Measurements from ENCODE around the gene KRTAP5-1.
"Not testable (repeated sequence)": the region's sequence is repeated elsewhere in the genome, so short reads cannot be mapped to it uniquely, and the experiment has no call there.

The KRTAP5-1 gene

GRCh38 chr11:1601663-1602062 is 16.6 kb upstream of the KRTAP5-1 start:
- DNase-seq (ENCODE audit: low read depth): not testable (repeated sequence)

GRCh38 chr11:1600626-1601025 is 15.5 kb upstream of the KRTAP5-1 start:
- no peak for DNase-seq (ENCODE audit: low read depth)

DNA sequence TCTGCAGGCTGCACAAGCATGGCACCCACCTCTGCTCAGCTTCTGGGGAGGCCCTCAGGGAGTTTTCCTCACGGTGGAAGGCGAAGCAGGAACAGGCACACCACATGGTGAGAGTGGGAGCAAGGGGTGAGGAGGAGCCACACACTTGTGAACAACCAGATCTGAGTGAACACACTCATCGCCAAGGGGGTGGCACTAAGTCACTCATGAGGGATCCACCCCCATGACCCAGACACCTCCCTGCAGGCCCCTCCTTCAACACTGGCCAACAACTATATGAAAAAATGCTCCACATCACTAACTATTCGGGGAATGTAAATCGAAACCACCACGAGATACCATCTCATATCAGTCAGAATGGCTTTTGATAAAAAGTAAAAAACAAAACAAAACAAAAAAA is 13.7 kb upstream of the KRTAP5-1 start:
- DNase-seq (ENCODE audit: low read depth): no peak

DNA sequence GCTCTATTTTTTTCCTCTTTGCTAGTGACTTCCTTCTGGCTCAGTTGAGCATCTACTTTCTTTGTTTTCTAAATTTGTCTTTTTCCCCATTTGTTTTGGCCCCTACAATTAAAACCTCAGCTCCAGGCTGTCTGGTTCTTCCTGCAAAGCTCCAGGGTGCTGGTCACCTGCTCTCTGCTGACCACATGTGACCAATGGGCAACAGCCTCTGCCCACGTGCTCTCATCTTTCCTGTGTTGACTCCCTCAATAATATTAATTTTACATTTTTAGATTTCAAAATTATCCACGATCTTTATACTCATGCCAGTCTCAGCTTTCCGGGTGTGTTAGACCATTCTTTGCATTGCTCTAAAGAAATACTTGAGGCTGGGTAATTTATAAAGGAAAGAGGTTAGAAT is 13.3 kb upstream of the KRTAP5-1 start:
- not testable (repeated sequence) for DNase-seq (ENCODE audit: low read depth)

GRCh38 chr11:1597994-1598380 is 12.9 kb upstream of the KRTAP5-1 start, which contains the start of gene KRTAP5-2:
KRTAP5-2 (minus strand) TSS chr11:1598294; CDS start chr11:1598250, 44 bp downstream.
- DNase-seq (ENCODE audit: low read depth): no peak

GRCh38 chr11:1597331-1597993 is 12.4 kb upstream of the KRTAP5-1 start:
- no peak for DNase-seq (ENCODE audit: low read depth)

DNA sequence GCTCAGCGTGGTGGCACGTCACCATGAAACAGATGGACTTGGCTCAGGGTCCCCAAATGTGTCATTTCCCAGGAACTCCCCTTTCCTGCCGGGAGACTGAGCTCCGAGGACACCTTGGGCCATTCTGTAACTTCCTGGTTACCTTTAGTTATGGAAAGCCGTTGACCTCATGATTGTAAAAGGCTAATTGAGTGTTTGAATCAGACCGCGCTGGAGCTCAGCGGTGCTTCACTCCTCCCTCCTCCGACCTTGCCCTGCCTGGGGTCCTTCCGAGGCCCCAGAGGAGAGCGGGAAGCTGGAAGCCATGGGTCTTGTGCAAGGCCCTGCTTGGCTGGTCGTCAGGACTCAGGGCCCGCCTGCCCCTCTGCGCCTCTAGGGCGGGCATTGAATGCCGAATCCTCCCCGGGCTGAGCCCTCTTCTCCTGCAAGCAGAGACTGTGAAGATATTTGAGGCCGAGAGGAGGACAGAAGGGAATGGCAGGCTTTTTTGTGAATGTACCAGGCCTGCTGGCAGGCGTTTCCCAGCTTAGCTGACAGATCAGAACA is 11.6 kb upstream of the KRTAP5-1 start:
- not testable (repeated sequence) for DNase-seq (ENCODE audit: low read depth)

- DNase-seq (ENCODE audit: low read depth): not testable (repeated sequence)
Measured at GRCh38 chr11:1595994-1596575, 11.0 kb upstream of the KRTAP5-1 start.

GRCh38 chr11:1592628-1593027 is 7.5 kb upstream of the KRTAP5-1 start:
- DNase-seq (ENCODE audit: low read depth): no peak

DNA sequence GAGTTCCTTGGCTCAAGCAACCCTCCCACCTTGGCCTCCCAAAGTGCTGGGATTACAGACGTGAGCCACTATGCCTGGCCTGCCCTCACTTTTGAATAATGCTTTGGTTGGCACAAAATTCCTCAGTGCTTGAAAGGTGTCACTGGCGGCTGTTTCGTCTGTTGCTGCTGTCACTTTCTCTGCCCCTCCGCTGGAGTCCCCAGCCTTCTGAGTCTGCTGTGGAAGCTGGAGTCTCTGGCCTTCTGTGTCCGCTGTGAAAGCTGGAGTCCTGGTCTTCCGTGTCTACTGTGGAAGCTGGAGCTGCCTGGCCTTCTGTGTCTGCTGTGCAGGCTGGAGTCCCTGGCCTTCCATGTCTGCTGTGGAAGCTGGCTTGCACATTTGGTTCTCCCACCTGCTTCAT is 4.9 kb upstream of the KRTAP5-1 start:
- no peak for DNase-seq (ENCODE audit: low read depth)

DNA sequence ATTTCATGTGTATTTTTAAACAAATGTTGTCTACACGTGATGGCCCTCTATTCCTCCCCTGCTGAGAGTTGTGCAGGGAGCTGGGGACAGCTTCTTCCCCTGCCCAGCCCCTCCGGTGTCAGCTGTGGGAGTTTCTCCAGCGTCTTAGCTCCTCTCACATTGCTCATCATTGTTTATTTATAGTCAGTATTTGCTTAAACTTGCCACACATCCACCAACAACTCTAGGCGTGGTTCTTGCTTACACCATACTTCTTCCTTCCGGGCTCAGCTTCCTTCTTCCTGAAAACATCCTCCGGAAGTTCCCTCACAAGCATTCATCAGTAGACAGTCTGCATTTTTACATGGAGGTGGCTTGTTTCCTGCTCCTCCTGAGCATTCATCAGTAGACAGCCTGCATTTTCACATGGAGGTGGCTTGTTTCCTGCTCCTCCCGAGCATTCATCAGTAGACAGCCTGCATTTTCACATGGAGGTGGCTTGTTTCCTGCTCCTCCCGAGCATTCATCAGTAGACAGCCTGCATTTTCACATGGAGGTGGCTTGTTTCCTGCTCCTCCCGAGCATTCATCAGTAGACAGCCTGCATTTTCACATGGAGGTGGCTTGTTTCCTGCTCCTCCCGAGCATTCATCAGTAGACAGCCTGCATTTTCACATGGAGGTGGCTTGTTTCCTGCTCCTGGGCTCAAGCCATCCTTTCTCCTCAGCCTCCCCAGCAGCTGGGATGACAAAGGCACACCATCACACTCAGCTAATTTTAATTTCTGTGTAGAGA is 4.3 kb upstream of the KRTAP5-1 start:
- not testable (repeated sequence) for DNase-seq (ENCODE audit: low read depth)

GRCh38 chr11:1586699-1587098 is 1.6 kb upstream of the KRTAP5-1 start:
- no peak for DNase-seq (ENCODE audit: low read depth)

GRCh38 chr11:1582909-1583308 is 2.2 kb downstream of the KRTAP5-1 start:
- not testable (repeated sequence) for DNase-seq (ENCODE audit: low read depth)

DNA sequence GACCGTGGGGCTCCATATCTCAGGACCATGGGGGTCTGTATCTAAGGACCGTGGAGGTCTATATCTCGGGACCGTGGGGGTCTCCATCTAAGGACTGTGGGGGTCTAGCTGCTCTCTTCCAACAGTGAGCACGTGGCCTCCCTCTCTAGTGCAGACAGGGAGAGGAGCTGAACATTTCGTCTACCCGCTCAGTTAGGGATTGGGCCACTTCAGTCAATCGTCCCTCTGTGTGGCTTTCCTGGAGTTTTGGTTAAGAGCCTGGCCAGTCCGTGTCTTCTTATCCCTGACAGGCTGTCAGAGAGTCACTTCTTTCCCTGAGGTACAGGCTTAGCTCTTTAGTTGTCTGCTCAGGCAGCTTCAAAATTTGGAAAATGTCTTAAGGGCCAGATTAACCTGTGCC is 3.1 kb downstream of the KRTAP5-1 start:
- no peak for DNase-seq (ENCODE audit: low read depth)

DNA sequence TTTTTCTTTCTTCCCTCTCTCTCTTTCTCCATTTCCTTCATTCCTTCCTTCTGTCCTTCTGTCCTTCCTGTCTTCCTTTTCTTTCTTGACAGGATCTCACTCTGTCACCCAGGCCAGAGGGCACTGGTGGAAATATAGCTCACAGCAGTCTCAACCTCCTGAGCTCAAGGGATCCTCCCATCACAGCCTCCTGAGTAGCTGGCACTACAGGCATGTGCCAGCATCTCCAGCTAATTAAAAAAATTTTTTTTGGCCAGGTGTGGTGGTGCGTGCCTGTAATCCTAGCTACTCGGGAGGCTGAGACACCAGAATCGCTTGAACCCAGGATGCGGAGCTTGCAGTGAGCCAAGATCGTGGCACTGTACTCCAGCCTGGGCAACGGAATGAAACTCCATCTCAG is 8.3 kb downstream of the KRTAP5-1 start:
- no peak for DNase-seq (ENCODE audit: low read depth)

DNA sequence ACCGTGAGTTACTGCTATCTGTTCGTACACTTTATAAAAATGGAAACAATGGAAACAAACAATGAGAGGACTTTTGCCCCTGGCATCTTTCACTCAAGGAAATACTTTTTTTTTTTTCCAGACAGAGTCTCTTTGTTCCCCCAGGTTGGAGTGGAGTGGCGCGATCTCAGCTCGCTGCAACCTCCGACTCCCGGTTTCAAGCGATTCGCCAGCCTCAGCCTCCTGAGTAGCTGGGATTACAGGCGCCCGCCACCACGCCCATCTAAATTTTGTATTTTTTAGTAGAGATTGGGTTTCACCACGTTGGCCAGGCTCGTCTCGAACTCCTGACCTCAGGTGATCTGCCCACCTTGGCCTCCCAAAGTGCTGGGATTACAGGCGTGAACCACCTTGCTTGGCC is 9.3 kb downstream of the KRTAP5-1 start:
- not testable (repeated sequence) for DNase-seq (ENCODE audit: low read depth)

GRCh38 chr11:1574933-1575242 is 10.2 kb downstream of the KRTAP5-1 start:
- no peak for DNase-seq (ENCODE audit: low read depth)

DNA sequence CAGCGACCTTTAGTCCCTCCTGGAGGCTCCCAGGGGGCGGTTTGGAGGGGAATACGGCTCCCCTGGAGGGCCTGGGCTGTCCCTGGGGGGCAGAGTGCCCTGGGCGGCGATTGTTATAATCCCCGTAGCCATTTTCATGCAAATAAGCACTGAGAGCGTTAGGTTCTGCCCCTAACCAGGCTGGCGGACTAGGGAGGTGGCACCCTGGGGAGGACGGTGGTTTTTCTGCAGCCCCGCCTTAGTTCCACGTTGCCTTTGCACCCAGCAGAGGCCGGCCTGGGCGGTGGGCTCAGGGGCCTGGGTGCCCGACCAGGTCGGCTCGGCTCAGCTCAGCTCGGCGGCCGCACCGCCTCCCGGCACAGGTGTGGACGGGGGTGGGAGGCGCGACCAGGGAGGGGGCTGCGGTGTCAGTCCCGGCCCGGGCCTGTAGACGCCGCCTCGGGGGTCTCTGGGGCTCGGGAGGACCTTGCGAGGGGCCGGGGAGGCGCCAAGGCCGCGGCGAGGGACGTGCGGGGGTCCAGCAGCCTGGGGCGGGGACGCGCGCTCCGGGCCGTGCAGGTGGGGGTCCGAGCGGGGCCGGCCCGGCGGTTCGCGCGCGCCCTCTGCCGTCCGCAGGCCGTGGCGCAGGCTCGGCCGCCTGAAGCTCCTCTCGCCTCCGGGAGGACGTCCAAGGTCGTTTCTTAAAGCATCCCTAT is 10.7 kb downstream of the KRTAP5-1 start:
- peak; percentile 21 for DNase-seq (ENCODE audit: low read depth)

DNA sequence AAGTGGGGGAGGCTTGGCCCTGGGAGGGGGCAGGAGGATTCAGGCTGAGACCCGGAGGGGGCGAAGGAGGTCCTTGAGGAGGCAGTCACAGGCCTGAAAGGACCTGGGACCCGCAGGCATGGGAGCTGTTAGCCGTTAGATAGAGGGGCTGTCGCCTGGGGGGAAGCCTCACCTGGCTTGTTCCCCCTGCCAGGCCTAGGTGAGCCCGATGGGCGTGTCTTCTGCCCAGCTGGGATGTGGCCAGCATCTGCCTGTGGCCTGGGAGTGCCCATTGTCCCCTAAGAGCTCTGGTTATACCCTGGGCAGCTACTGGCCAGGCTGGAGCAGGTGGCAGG is 11.2 kb downstream of the KRTAP5-1 start:
- no peak for DNase-seq (ENCODE audit: low read depth)

- DNase-seq (ENCODE audit: low read depth): no peak
Measured at GRCh38 chr11:1573077-1573902, 11.8 kb downstream of the KRTAP5-1 start.

GRCh38 chr11:1572197-1573076 is 12.6 kb downstream of the KRTAP5-1 start, which contains the start of gene DUSP8:
DUSP8 (minus strand) TSS chr11:1572271; CDS start chr11:1565826, 6,445 bp downstream.
- peak; percentile 49 for DNase-seq (ENCODE audit: low read depth)

Measured in stromal cell of bone marrow (primary cell).